ENCODE measurements around the gene EMX1. TPM values are rescaled to one million over a fixed set of nuclear protein-coding genes. Genes with fewer than 3 reads are reported as not detected.

EMX1 gene
- total RNA-seq, 1 donor from 2014 or later = not detected

GRCh38 chr2:72942293-72942692 lies 25.0 kb downstream of the EMX1 start:
- DNase-seq (ENCODE audit: extremely low read depth, low read depth, low spot score) = no peak

- no peak for DNase-seq (ENCODE audit: extremely low read depth, low read depth, low spot score)
Measured at GRCh38 chr2:72942881-72943418, 25.6 kb downstream of the EMX1 start.

GRCh38 chr2:72943540-72944395 lies 26.4 kb downstream of the EMX1 start:
- DNase-seq (ENCODE audit: extremely low read depth, low read depth, low spot score) = no peak

GRCh38 chr2:72944804-72945449 lies 27.6 kb downstream of the EMX1 start:
- no peak for DNase-seq (ENCODE audit: extremely low read depth, low read depth, low spot score)

- no peak for DNase-seq (ENCODE audit: extremely low read depth, low read depth, low spot score)
Measured at GRCh38 chr2:72945450-72946019, 28.2 kb downstream of the EMX1 start.

- DNase-seq (ENCODE audit: extremely low read depth, low read depth, low spot score) = no peak
Measured at GRCh38 chr2:72946466-72946865, 29.1 kb downstream of the EMX1 start.

GRCh38 chr2:72947952-72948830 lies 30.9 kb downstream of the EMX1 start:
- no peak for DNase-seq (ENCODE audit: extremely low read depth, low read depth, low spot score)

GRCh38 chr2:72949045-72949444 lies 31.7 kb downstream of the EMX1 start:
- no peak for DNase-seq (ENCODE audit: extremely low read depth, low read depth, low spot score)

GRCh38 chr2:72949642-72950041 lies 32.3 kb downstream of the EMX1 start:
- DNase-seq (ENCODE audit: extremely low read depth, low read depth, low spot score) = no peak

GRCh38 chr2:72950558-72951255 lies 33.4 kb downstream of the EMX1 start:
- DNase-seq (ENCODE audit: extremely low read depth, low read depth, low spot score) = no peak

GRCh38 chr2:72951303-72952095 lies 34.2 kb downstream of the EMX1 start:
- DNase-seq (ENCODE audit: extremely low read depth, low read depth, low spot score) = no peak

GRCh38 chr2:72952110-72952823 lies 34.9 kb downstream of the EMX1 start:
- no peak for DNase-seq (ENCODE audit: extremely low read depth, low read depth, low spot score)

- DNase-seq (ENCODE audit: extremely low read depth, low read depth, low spot score) = no peak
Measured at GRCh38 chr2:72952961-72953360, 35.6 kb downstream of the EMX1 start.

GRCh38 chr2:72953528-72953927 lies 36.2 kb downstream of the EMX1 start:
- DNase-seq (ENCODE audit: extremely low read depth, low read depth, low spot score) = no peak

- DNase-seq (ENCODE audit: extremely low read depth, low read depth, low spot score) = no peak
Measured at GRCh38 chr2:72953976-72954375, 36.7 kb downstream of the EMX1 start.

- DNase-seq (ENCODE audit: extremely low read depth, low read depth, low spot score) = no peak
Measured at GRCh38 chr2:72954376-72955227, 37.3 kb downstream of the EMX1 start.

- no peak for DNase-seq (ENCODE audit: extremely low read depth, low read depth, low spot score)
Measured at GRCh38 chr2:72955228-72956049, 38.1 kb downstream of the EMX1 start.
